Measurements from ENCODE around the gene LRRC1. TPM values are rescaled to one million over a fixed set of nuclear protein-coding genes. Genes with fewer than 3 reads are reported as not detected.

LRRC1 gene
- total and polyA plus RNA-seq, 7 experiments from 2014 or later, result 1.2 to 3.6 (median 2.0) TPM

- H3K36me3 Mint-ChIP-seq, result peaks cover 0 to 4% (median 0%) of the 10 kb centered on the region in 5 donors
- no peak overlapping the region for H3K4me3 ChIP-seq (ENCODE audit: low read length)
- no peaks in the 10 kb centered on the region for H3K27me3 ChIP-seq (ENCODE audit: control insufficient read depth in 2 of 2, insufficient read depth in 2 of 2, low read length in 2 of 2)
- no peak overlapping the region for H3K4me3 Mint-ChIP-seq
- H3K27ac Mint-ChIP-seq, result no peak overlapping the region
- DNase-seq (no peak), ATAC-seq (no peak)
- ChIA-PET CTCF (no interaction called here), POLR2A (no interaction called here)
- no peaks in the 10 kb centered on the region for H3K27me3 Mint-ChIP-seq
- H3K9me3 Mint-ChIP-seq, result no peaks in the 10 kb centered on the region
- no peaks in the 10 kb centered on the region for H3K9me3 ChIP-seq (ENCODE audit: control insufficient read depth in 2 of 3, low read length in 3 of 3)
- H3K4me1 Mint-ChIP-seq, result peaks cover 0 to 7% (median 0%) of the 10 kb centered on the region in 7 donors
- no peaks in the 10 kb centered on the region for H3K36me3 ChIP-seq (ENCODE audit: control insufficient read depth in 2 of 3, insufficient read depth in 3 of 3, low read length in 3 of 3)
- no peaks in the 10 kb centered on the region for H3K4me1 ChIP-seq (ENCODE audit: control insufficient read depth in 2 of 2, insufficient read depth in 2 of 2, low read length in 2 of 2)
- no peak overlapping the region for H3K27ac ChIP-seq (ENCODE audit: low read depth, low read length)
- intact Hi-C loops (cut with micrococcal nuclease), result no loop called here
These were observed 70.0 kb downstream of the LRRC1 start for GRCh38 chr6:53864781-53865180.

GRCh38 chr6:53866226-53866625 is 71.4 kb downstream of the LRRC1 start:
- ATAC-seq (no peak), DNase-seq (no peak)
- Histone ChIP-seq H3K36me3 (ENCODE audit: control insufficient read depth in 2 of 3, insufficient read depth in 3 of 3, low read length in 3 of 3) (no peaks in the 10 kb centered on the region), H3K4me1 (ENCODE audit: control insufficient read depth in 2 of 2, insufficient read depth in 2 of 2, low read length in 2 of 2) (no peaks in the 10 kb centered on the region), H3K27ac (ENCODE audit: low read depth, low read length) (no peak overlapping the region), H3K4me3 (ENCODE audit: low read length) (no peak overlapping the region), H3K27me3 (ENCODE audit: control insufficient read depth in 2 of 2, insufficient read depth in 2 of 2, low read length in 2 of 2) (no peaks in the 10 kb centered on the region), H3K9me3 (ENCODE audit: control insufficient read depth in 2 of 3, low read length in 3 of 3) (no peaks in the 10 kb centered on the region)
- H3K9me3 Mint-ChIP-seq, result peaks cover 0 to 3% (median 0%) of the 10 kb centered on the region in 11 donors
- intact Hi-C loops (cut with micrococcal nuclease), result no loop called here
- H3K27me3 Mint-ChIP-seq, result no peaks in the 10 kb centered on the region
- H3K27ac Mint-ChIP-seq, result no peak overlapping the region
- ChIA-PET CTCF (no interaction called here), POLR2A (no interaction called here)
- H3K4me1 Mint-ChIP-seq, result peaks cover 0 to 7% (median 0%) of the 10 kb centered on the region in 7 donors
- no peak overlapping the region for H3K4me3 Mint-ChIP-seq
- peaks cover 0 to 4% (median 2%) of the 10 kb centered on the region in 5 donors for H3K36me3 Mint-ChIP-seq

- H3K4me3 ChIP-seq (ENCODE audit: low read length), result no peak overlapping the region
- no peaks in the 10 kb centered on the region for H3K36me3 ChIP-seq (ENCODE audit: control insufficient read depth in 2 of 3, insufficient read depth in 3 of 3, low read length in 3 of 3)
- ChIA-PET CTCF (no interaction called here), POLR2A (no interaction called here)
- Mint-ChIP-seq H3K36me3 (peaks cover 0 to 6% (median 4%) of the 10 kb centered on the region in 5 donors), H3K27ac (no peak overlapping the region), H3K4me1 (peaks cover 0 to 7% (median 0%) of the 10 kb centered on the region in 7 donors), H3K9me3 (peaks cover 0 to 6% (median 0%) of the 10 kb centered on the region in 11 donors), H3K27me3 (no peaks in the 10 kb centered on the region), H3K4me3 (no peak overlapping the region)
- H3K9me3 ChIP-seq (ENCODE audit: control insufficient read depth in 2 of 3, low read length in 3 of 3), result no peaks in the 10 kb centered on the region
- DNase-seq (no peak), ATAC-seq (no peak)
- intact Hi-C loops (cut with micrococcal nuclease), result no loop called here
- H3K27me3 ChIP-seq (ENCODE audit: control insufficient read depth in 2 of 2, insufficient read depth in 2 of 2, low read length in 2 of 2), result no peaks in the 10 kb centered on the region
- H3K4me1 ChIP-seq (ENCODE audit: control insufficient read depth in 2 of 2, insufficient read depth in 2 of 2, low read length in 2 of 2), result no peaks in the 10 kb centered on the region
- no peak overlapping the region for H3K27ac ChIP-seq (ENCODE audit: low read depth, low read length)
These were observed 73.8 kb downstream of the LRRC1 start for GRCh38 chr6:53868626-53869025.

- intact Hi-C loops (cut with micrococcal nuclease), result no loop called here
- peaks cover 0 to 8% (median 0%) of the 10 kb centered on the region in 5 donors for H3K36me3 Mint-ChIP-seq
- no peak for DNase-seq
- ChIA-PET CTCF (no interaction called here), POLR2A (no interaction called here)
- no peaks in the 10 kb centered on the region for H3K4me1 Mint-ChIP-seq
- no peaks in the 10 kb centered on the region for H3K27me3 ChIP-seq (ENCODE audit: control insufficient read depth in 2 of 2, insufficient read depth in 2 of 2, low read length in 2 of 2)
- no peak overlapping the region for H3K27ac ChIP-seq (ENCODE audit: low read depth, low read length)
- no peaks in the 10 kb centered on the region for H3K9me3 ChIP-seq (ENCODE audit: control insufficient read depth in 2 of 3, low read length in 3 of 3)
- H3K27ac Mint-ChIP-seq, result no peak overlapping the region
- H3K9me3 Mint-ChIP-seq, result peaks cover 0 to 8% (median 0%) of the 10 kb centered on the region in 11 donors
- no peak overlapping the region for H3K4me3 ChIP-seq (ENCODE audit: low read length)
- no peaks in the 10 kb centered on the region for H3K36me3 ChIP-seq (ENCODE audit: control insufficient read depth in 2 of 3, insufficient read depth in 3 of 3, low read length in 3 of 3)
- H3K4me3 Mint-ChIP-seq, result no peak overlapping the region
- ATAC-seq, result no peak
- H3K4me1 ChIP-seq (ENCODE audit: control insufficient read depth in 2 of 2, insufficient read depth in 2 of 2, low read length in 2 of 2), result no peaks in the 10 kb centered on the region
- H3K27me3 Mint-ChIP-seq, result no peaks in the 10 kb centered on the region
These were observed 75.2 kb downstream of the LRRC1 start for GRCh38 chr6:53869964-53870363.

GRCh38 chr6:53873922-53874321 is 79.1 kb downstream of the LRRC1 start:
- intact Hi-C loops (cut with micrococcal nuclease), result no loop called here
- peaks cover 0 to 10% (median 8%) of the 10 kb centered on the region in 5 donors for H3K36me3 Mint-ChIP-seq
- no peak overlapping the region for H3K4me3 Mint-ChIP-seq

GRCh38 chr6:53874964-53875363 is 80.2 kb downstream of the LRRC1 start:
- Mint-ChIP-seq H3K4me1 (no peaks in the 10 kb centered on the region), H3K4me3 (no peak overlapping the region), H3K27me3 (no peaks in the 10 kb centered on the region), H3K36me3 (peaks cover 0 to 12% (median 8%) of the 10 kb centered on the region in 5 donors), H3K27ac (no peak overlapping the region), H3K9me3 (peaks cover 0 to 12% (median 3%) of the 10 kb centered on the region in 11 donors)
- Histone ChIP-seq H3K4me3 (ENCODE audit: low read length) (no peak overlapping the region), H3K27ac (ENCODE audit: low read depth, low read length) (no peak overlapping the region), H3K36me3 (ENCODE audit: control insufficient read depth in 2 of 3, insufficient read depth in 3 of 3, low read length in 3 of 3) (no peaks in the 10 kb centered on the region), H3K4me1 (ENCODE audit: control insufficient read depth in 2 of 2, insufficient read depth in 2 of 2, low read length in 2 of 2) (no peaks in the 10 kb centered on the region), H3K27me3 (ENCODE audit: control insufficient read depth in 2 of 2, insufficient read depth in 2 of 2, low read length in 2 of 2) (no peaks in the 10 kb centered on the region), H3K9me3 (ENCODE audit: control insufficient read depth in 2 of 3, low read length in 3 of 3) (no peaks in the 10 kb centered on the region)
- ATAC-seq (no peak), DNase-seq (no peak)
- intact Hi-C loops (cut with micrococcal nuclease), result no loop called here
- ChIA-PET POLR2A (no interaction called here), CTCF (no interaction called here)

More at GRCh38 chr6:53873922-53874321, 79.1 kb downstream of the LRRC1 start:
- no peaks in the 10 kb centered on the region for H3K27me3 ChIP-seq (ENCODE audit: control insufficient read depth in 2 of 2, insufficient read depth in 2 of 2, low read length in 2 of 2)
- peaks cover 0 to 12% (median 3%) of the 10 kb centered on the region in 11 donors for H3K9me3 Mint-ChIP-seq
- H3K27ac ChIP-seq (ENCODE audit: low read depth, low read length), result no peak overlapping the region
- H3K27me3 Mint-ChIP-seq, result no peaks in the 10 kb centered on the region
- no peak for ATAC-seq
- H3K4me1 Mint-ChIP-seq, result no peaks in the 10 kb centered on the region
- ChIA-PET CTCF (no interaction called here), POLR2A (no interaction called here)
- H3K36me3 ChIP-seq (ENCODE audit: control insufficient read depth in 2 of 3, insufficient read depth in 3 of 3, low read length in 3 of 3), result no peaks in the 10 kb centered on the region
- no peak overlapping the region for H3K4me3 ChIP-seq (ENCODE audit: low read length)
- no peaks in the 10 kb centered on the region for H3K9me3 ChIP-seq (ENCODE audit: control insufficient read depth in 2 of 3, low read length in 3 of 3)
- no peaks in the 10 kb centered on the region for H3K4me1 ChIP-seq (ENCODE audit: control insufficient read depth in 2 of 2, insufficient read depth in 2 of 2, low read length in 2 of 2)
- no peak for DNase-seq
- no peak overlapping the region for H3K27ac Mint-ChIP-seq

- Mint-ChIP-seq H3K4me3 (no peak overlapping the region), H3K27me3 (no peaks in the 10 kb centered on the region), H3K27ac (no peak overlapping the region), H3K9me3 (peaks cover 0 to 12% (median 3%) of the 10 kb centered on the region in 11 donors), H3K4me1 (no peaks in the 10 kb centered on the region), H3K36me3 (peaks cover 0 to 12% (median 8%) of the 10 kb centered on the region in 5 donors)
- Histone ChIP-seq H3K4me1 (ENCODE audit: control insufficient read depth in 2 of 2, insufficient read depth in 2 of 2, low read length in 2 of 2) (no peaks in the 10 kb centered on the region), H3K27ac (ENCODE audit: low read depth, low read length) (no peak overlapping the region), H3K4me3 (ENCODE audit: low read length) (no peak overlapping the region), H3K36me3 (ENCODE audit: control insufficient read depth in 2 of 3, insufficient read depth in 3 of 3, low read length in 3 of 3) (no peaks in the 10 kb centered on the region), H3K9me3 (ENCODE audit: control insufficient read depth in 2 of 3, low read length in 3 of 3) (no peaks in the 10 kb centered on the region), H3K27me3 (ENCODE audit: control insufficient read depth in 2 of 2, insufficient read depth in 2 of 2, low read length in 2 of 2) (no peaks in the 10 kb centered on the region)
- ATAC-seq (no peak), DNase-seq (no peak)
- ChIA-PET POLR2A (no interaction called here), CTCF (no interaction called here)
- intact Hi-C loops (cut with micrococcal nuclease), result no loop called here
These were observed 82.3 kb downstream of the LRRC1 start for GRCh38 chr6:53877151-53877550.

Measured in naive thymus-derived CD4-positive, alpha-beta T cell (primary cell).